Measurements from ENCODE around the gene CDO1. TPM values are rescaled to one million over a fixed set of nuclear protein-coding genes. Genes with fewer than 3 reads are reported as not detected.

CDO1 gene
- total and polyA plus RNA-seq, 2 experiments from 2014 or later: 24.5 to 29.2 TPM

DNA sequence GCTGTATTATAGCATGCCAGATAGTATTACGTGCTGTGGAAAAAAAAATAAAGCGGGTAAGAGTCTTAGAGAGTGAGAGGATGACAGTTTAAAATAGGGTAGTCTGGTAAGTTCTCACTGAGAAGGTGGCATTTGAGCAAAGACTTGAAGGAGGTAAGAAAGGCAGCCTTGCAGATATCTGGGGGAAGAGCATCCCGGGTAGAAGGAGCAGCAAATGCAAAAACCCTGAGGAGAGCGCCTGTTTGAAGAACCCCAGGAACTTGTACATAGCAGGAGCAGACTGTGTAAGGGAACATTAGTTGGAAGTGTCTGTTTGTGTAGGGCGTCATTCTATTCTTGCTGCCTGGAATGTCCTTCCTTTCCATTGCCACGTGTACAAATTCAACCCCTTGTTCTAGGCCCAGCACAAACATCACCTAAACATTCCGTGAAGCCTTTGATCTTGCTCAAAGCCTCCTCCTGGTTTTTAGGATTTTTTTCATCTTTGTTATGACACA, 27.9 kb upstream of the CDO1 start:
- Histone ChIP-seq H3K27me3 (ENCODE audit: insufficient read depth) (peaks cover 11% of the 10 kb centered on the region), H3K4me1 (ENCODE audit: insufficient read depth) (peaks cover 16% of the 10 kb centered on the region), H3K79me2 (replicated peaks; ENCODE audit: insufficient read depth) (peaks cover 91% of the 10 kb centered on the region), H3K4me3 (no peak overlapping the region), H3K4me2 (no peak overlapping the region), H3K9me2 (ENCODE audit: insufficient read depth) (no peaks in the 10 kb centered on the region), H2AFZ (no peak overlapping the region), H3K27ac (ENCODE audit: low read depth) (no peak overlapping the region), H4K20me1 (replicated peaks; ENCODE audit: insufficient read depth) (peaks cover 21% of the 10 kb centered on the region; the same call in 1 of the 2 replicates), H3K36me3 (ENCODE audit: insufficient read depth) (no peaks in the 10 kb centered on the region), H3F3A (replicated peaks; ENCODE audit: low read depth) (no peaks in the 10 kb centered on the region)
- Mint-ChIP-seq H3K4me1 (peaks cover 27% of the 10 kb centered on the region), H3K36me3 (ENCODE audit: low read depth) (peaks cover 2% of the 10 kb centered on the region; the same call in 2 of the 3 replicates), H3K4me3 (no peak overlapping the region), H3K27me3 (ENCODE audit: insufficient read depth, low read depth, poor library complexity) (peaks cover 6% of the 10 kb centered on the region), H3K9me3 (no peaks in the 10 kb centered on the region), H3K27ac (no peak overlapping the region)
- DNase-seq (ENCODE audit: low spot score): no peak
- TF ChIP-seq NANOG (IDR thresholded peaks at IDR 0.05; ENCODE audit: borderline replicate concordance): no peak
- TF ChIP-seq, protein P1, sequence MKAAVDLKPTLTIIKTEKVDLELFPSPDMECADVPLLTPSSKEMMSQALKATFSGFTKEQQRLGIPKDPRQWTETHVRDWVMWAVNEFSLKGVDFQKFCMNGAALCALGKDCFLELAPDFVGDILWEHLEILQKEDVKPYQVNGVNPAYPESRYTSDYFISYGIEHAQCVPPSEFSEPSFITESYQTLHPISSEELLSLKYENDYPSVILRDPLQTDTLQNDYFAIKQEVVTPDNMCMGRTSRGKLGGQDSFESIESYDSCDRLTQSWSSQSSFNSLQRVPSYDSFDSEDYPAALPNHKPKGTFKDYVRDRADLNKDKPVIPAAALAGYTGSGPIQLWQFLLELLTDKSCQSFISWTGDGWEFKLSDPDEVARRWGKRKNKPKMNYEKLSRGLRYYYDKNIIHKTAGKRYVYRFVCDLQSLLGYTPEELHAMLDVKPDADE (IDR thresholded peaks at IDR 0.05): no peak
- no peak for TF ChIP-seq ZNF331 (CRISPR knock-in tag; IDR thresholded peaks at IDR 0.05; ENCODE audit: low read depth)
- TF ChIP-seq ZNF114 (CRISPR knock-in tag; IDR thresholded peaks at IDR 0.05): no peak
- TF ChIP-seq, protein P2, sequence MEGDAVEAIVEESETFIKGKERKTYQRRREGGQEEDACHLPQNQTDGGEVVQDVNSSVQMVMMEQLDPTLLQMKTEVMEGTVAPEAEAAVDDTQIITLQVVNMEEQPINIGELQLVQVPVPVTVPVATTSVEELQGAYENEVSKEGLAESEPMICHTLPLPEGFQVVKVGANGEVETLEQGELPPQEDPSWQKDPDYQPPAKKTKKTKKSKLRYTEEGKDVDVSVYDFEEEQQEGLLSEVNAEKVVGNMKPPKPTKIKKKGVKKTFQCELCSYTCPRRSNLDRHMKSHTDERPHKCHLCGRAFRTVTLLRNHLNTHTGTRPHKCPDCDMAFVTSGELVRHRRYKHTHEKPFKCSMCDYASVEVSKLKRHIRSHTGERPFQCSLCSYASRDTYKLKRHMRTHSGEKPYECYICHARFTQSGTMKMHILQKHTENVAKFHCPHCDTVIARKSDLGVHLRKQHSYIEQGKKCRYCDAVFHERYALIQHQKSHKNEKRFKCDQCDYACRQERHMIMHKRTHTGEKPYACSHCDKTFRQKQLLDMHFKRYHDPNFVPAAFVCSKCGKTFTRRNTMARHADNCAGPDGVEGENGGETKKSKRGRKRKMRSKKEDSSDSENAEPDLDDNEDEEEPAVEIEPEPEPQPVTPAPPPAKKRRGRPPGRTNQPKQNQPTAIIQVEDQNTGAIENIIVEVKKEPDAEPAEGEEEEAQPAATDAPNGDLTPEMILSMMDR (conservative IDR thresholded peaks at IDR 0.05; ENCODE audit: low read depth in 2 of 2): no peak
- TF ChIP-seq JUNB (IDR thresholded peaks at IDR 0.05; ENCODE audit: unreplicated experiment): no peak
- no peak for TF ChIP-seq POLR2AphosphoS5 (IDR thresholded peaks at IDR 0.05; ENCODE audit: low read depth)
- TF ChIP-seq EZH2phosphoT487 (IDR thresholded peaks at IDR 0.05; ENCODE audit: unreplicated experiment): no peak
- TF ChIP-seq, protein P3, sequence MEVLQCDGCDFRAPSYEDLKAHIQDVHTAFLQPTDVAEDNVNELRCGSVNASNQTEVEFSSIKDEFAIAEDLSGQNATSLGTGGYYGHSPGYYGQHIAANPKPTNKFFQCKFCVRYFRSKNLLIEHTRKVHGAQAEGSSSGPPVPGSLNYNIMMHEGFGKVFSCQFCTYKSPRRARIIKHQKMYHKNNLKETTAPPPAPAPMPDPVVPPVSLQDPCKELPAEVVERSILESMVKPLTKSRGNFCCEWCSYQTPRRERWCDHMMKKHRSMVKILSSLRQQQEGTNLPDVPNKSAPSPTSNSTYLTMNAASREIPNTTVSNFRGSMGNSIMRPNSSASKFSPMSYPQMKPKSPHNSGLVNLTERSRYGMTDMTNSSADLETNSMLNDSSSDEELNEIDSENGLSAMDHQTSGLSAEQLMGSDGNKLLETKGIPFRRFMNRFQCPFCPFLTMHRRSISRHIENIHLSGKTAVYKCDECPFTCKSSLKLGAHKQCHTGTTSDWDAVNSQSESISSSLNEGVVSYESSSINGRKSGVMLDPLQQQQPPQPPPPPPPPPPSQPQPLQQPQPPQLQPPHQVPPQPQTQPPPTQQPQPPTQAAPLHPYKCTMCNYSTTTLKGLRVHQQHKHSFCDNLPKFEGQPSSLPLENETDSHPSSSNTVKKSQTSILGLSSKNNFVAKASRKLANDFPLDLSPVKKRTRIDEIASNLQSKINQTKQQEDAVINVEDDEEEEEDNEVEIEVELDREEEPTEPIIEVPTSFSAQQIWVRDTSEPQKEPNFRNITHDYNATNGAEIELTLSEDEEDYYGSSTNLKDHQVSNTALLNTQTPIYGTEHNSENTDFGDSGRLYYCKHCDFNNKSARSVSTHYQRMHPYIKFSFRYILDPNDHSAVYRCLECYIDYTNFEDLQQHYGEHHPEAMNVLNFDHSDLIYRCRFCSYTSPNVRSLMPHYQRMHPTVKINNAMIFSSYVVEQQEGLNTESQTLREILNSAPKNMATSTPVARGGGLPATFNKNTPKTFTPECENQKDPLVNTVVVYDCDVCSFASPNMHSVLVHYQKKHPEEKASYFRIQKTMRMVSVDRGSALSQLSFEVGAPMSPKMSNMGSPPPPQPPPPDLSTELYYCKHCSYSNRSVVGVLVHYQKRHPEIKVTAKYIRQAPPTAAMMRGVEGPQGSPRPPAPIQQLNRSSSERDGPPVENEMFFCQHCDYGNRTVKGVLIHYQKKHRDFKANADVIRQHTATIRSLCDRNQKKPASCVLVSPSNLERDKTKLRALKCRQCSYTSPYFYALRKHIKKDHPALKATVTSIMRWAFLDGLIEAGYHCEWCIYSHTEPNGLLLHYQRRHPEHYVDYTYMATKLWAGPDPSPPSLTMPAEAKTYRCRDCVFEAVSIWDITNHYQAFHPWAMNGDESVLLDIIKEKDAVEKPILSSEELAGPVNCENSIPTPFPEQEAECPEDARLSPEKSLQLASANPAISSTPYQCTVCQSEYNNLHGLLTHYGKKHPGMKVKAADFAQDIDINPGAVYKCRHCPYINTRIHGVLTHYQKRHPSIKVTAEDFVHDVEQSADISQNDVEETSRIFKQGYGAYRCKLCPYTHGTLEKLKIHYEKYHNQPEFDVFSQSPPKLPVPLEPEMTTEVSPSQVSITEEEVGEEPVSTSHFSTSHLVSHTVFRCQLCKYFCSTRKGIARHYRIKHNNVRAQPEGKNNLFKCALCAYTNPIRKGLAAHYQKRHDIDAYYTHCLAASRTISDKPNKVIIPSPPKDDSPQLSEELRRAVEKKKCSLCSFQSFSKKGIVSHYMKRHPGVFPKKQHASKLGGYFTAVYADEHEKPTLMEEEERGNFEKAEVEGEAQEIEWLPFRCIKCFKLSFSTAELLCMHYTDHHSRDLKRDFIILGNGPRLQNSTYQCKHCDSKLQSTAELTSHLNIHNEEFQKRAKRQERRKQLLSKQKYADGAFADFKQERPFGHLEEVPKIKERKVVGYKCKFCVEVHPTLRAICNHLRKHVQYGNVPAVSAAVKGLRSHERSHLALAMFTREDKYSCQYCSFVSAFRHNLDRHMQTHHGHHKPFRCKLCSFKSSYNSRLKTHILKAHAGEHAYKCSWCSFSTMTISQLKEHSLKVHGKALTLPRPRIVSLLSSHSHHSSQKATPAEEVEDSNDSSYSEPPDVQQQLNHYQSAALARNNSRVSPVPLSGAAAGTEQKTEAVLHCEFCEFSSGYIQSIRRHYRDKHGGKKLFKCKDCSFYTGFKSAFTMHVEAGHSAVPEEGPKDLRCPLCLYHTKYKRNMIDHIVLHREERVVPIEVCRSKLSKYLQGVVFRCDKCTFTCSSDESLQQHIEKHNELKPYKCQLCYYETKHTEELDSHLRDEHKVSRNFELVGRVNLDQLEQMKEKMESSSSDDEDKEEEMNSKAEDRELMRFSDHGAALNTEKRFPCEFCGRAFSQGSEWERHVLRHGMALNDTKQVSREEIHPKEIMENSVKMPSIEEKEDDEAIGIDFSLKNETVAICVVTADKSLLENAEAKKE (CRISPR knock-in tag; IDR thresholded peaks at IDR 0.05): no peak
- TF ChIP-seq EZH2 (IDR thresholded peaks at IDR 0.05; ENCODE audit: low read depth, unreplicated experiment): no peak
- no peak for TF ChIP-seq CREB1 (CRISPR knock-in tag; IDR thresholded peaks at IDR 0.05; ENCODE audit: low read depth)
- TF ChIP-seq STAT1 (IDR thresholded peaks at IDR 0.05; ENCODE audit: unreplicated experiment): no peak
- TF ChIP-seq, protein P4, sequence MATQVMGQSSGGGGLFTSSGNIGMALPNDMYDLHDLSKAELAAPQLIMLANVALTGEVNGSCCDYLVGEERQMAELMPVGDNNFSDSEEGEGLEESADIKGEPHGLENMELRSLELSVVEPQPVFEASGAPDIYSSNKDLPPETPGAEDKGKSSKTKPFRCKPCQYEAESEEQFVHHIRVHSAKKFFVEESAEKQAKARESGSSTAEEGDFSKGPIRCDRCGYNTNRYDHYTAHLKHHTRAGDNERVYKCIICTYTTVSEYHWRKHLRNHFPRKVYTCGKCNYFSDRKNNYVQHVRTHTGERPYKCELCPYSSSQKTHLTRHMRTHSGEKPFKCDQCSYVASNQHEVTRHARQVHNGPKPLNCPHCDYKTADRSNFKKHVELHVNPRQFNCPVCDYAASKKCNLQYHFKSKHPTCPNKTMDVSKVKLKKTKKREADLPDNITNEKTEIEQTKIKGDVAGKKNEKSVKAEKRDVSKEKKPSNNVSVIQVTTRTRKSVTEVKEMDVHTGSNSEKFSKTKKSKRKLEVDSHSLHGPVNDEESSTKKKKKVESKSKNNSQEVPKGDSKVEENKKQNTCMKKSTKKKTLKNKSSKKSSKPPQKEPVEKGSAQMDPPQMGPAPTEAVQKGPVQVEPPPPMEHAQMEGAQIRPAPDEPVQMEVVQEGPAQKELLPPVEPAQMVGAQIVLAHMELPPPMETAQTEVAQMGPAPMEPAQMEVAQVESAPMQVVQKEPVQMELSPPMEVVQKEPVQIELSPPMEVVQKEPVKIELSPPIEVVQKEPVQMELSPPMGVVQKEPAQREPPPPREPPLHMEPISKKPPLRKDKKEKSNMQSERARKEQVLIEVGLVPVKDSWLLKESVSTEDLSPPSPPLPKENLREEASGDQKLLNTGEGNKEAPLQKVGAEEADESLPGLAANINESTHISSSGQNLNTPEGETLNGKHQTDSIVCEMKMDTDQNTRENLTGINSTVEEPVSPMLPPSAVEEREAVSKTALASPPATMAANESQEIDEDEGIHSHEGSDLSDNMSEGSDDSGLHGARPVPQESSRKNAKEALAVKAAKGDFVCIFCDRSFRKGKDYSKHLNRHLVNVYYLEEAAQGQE (IDR thresholded peaks at IDR 0.05; ENCODE audit: unreplicated experiment): no peak
- ATAC-seq: no peak

All from GM23338 (cell line).